HepG2 (cell line): Measurements from ENCODE around the gene ALB. TPM values are rescaled to one million over a fixed set of nuclear protein-coding genes. Genes with fewer than 3 reads are reported as not detected.

Experiments
- AGO1 ChIP-seq: fragments of 200-400 bp; formaldehyde crosslinking; IDR thresholded peaks from 2 replicates; pipeline ENCODE4 v1.6.1; 2017; ENCODE audit warnings: mild to moderate bottlenecking, low read depth, low read length, moderate library complexity; ENCODE audit not compliant: poor library complexity, severe bottlenecking
- CBX5 ChIP-seq: sonication (generic); formaldehyde crosslinking; IDR thresholded peaks from 2 replicates; pipeline ENCODE4 v1.4.0; 2020; ENCODE audit warnings: missing genetic modification reagents, borderline replicate concordance
- CREB1 ChIP-seq, 2 experiments: fragments of 450-650 bp in 1 of 2; IDR thresholded peaks; 2 replicates each; pipeline ENCODE4 v1.6.1; 2016 to 2017; ENCODE audit warnings: control low read depth in 1 of 2, mild to moderate bottlenecking in 1 of 2, missing compliant biosample characterization in 1 of 2, missing genetic modification characterization in 1 of 2
- GATAD1 ChIP-seq: IDR thresholded peaks from 2 replicates; pipeline ENCODE4 v1.6.1; 2016; ENCODE audit warnings: missing genetic modification reagents, missing compliant biosample characterization
- HDAC2 ChIP-seq: sonication (generic); formaldehyde crosslinking; IDR thresholded peaks from 2 replicates; pipeline ENCODE4 v1.4.0; 2020; ENCODE audit warnings: missing genetic modification reagents
- HOXD1 ChIP-seq: sonication (generic); formaldehyde crosslinking; IDR thresholded peaks from 2 replicates; pipeline ENCODE4 v1.5.0; 2020; ENCODE audit warnings: missing genetic modification reagents
- KAT7 ChIP-seq: IDR thresholded peaks from 2 replicates; pipeline ENCODE4 v1.6.1; 2018; ENCODE audit warnings: borderline replicate concordance, missing compliant biosample characterization
- MAZ ChIP-seq, 2 experiments: sonication (generic) in 1 of 2; formaldehyde crosslinking in 1 of 2; IDR thresholded peaks; 2 replicates each; pipeline versions ENCODE4 v1.5.0 to v1.6.1; 2012 to 2020; ENCODE audit warnings: low read depth in 2 of 2, mild to moderate bottlenecking in 2 of 2, borderline replicate concordance in 1 of 2, improper control_type of control experiment in 1 of 2, low read length in 1 of 2, missing genetic modification reagents in 1 of 2, moderate library complexity in 1 of 2
- NFRKB ChIP-seq: fragments of 450-650 bp; IDR thresholded peaks from 2 replicates; pipeline ENCODE4 v1.6.1; 2017
- POLR2A ChIP-seq, 2 experiments: IDR thresholded peaks; 2 replicates each; pipeline ENCODE4 v1.6.1; 2011; ENCODE audit warnings: low read depth in 2 of 2, low read length in 2 of 2, mild to moderate bottlenecking in 1 of 2, moderate library complexity in 1 of 2; ENCODE audit not compliant: insufficient read depth in 1 of 2
- POLR2AphosphoS2 ChIP-seq: IDR thresholded peaks from 2 replicates; pipeline ENCODE4 v1.6.1; 2011; ENCODE audit warnings: low read depth, low read length, improper control_type of control experiment
- RBFOX2 ChIP-seq: fragments of 200-400 bp; formaldehyde crosslinking; IDR thresholded peaks from 2 replicates; pipeline ENCODE4 v1.6.1; 2017; ENCODE audit warnings: low read depth, mild to moderate bottlenecking, low read length
- SIN3A ChIP-seq: IDR thresholded peaks from 2 replicates; pipeline ENCODE4 v1.6.1; 2011; ENCODE audit warnings: low read depth, mild to moderate bottlenecking, control low read depth, low read length, borderline replicate concordance
- ZBTB42 ChIP-seq: sonication (generic); formaldehyde crosslinking; IDR thresholded peaks from 2 replicates; pipeline ENCODE4 v1.5.0; 2020; ENCODE audit warnings: mild to moderate bottlenecking, missing genetic modification reagents
- ZNF556 ChIP-seq: sonication (generic); formaldehyde crosslinking; IDR thresholded peaks from 2 replicates; pipeline ENCODE4 v1.4.0; 2020; ENCODE audit warnings: mild to moderate bottlenecking, missing genetic modification reagents, borderline replicate concordance
- ZNF749 ChIP-seq: sonication (generic); formaldehyde crosslinking; IDR thresholded peaks from 2 replicates; pipeline ENCODE4 v1.8.0; 2022; ENCODE audit warnings: mild to moderate bottlenecking, missing genetic modification reagents, moderate library complexity, borderline replicate concordance
- ZSCAN20 ChIP-seq: sonication (generic); formaldehyde crosslinking; IDR thresholded peaks from 2 replicates; pipeline ENCODE4 v1.4.0; 2020; ENCODE audit warnings: missing genetic modification reagents, mild to moderate bottlenecking, borderline replicate concordance
- polyA plus RNA-seq, 8 experiments: library from polyadenylated mRNA; depleted of rRNA in 3 of 8; stranded (reverse) in 7 of 8; unstranded in 1 of 8; fragments of >200 nt; fragmentation: Illumina TruSeq in 4 of 8; extraction: Trizol in 4 of 8; gene quantifications; 2 replicates each; pipeline versions ENCODE4 v1.2.1 to v1.2.3, GENCODE V29; 2011 to 2016; ENCODE audit warnings: low read depth in 4 of 8, missing spikeins in 1 of 8, mixed read lengths in 1 of 8; ENCODE audit not compliant: insufficient read depth in 1 of 8
- total RNA-seq, 5 experiments: library from RNA; depleted of rRNA; stranded (reverse); fragments of >200 nt; fragmentation: Illumina TruSeq; extraction: Trizol; gene quantifications; 2 replicates each; pipeline ENCODE4 v1.2.3, GENCODE V29; 2016; ENCODE audit warnings: low read depth in 1 of 5
- TF ChIP-seq, protein P1 (sequence below): sonication (generic); formaldehyde crosslinking; IDR thresholded peaks from 2 replicates; pipeline ENCODE4 v1.4.0; 2020; ENCODE audit warnings: missing genetic modification reagents; ENCODE audit errors: not compliant biosample characterization
- TF ChIP-seq, protein P2 (sequence below): IDR thresholded peaks from 2 replicates; pipeline ENCODE4 v1.6.1; 2016
- TF ChIP-seq, protein P3 (sequence below): sonication (generic); formaldehyde crosslinking; IDR thresholded peaks from 2 replicates; pipeline ENCODE4 v1.9.0; 2021; ENCODE audit warnings: missing genetic modification reagents, mild to moderate bottlenecking, borderline replicate concordance
- TF ChIP-seq, protein P4 (sequence below): sonication (generic); formaldehyde crosslinking; IDR thresholded peaks from 2 replicates; pipeline ENCODE4 v1.4.0; 2020; ENCODE audit warnings: missing genetic modification reagents, mild to moderate bottlenecking, borderline replicate concordance

Gene ALB
- total and polyA plus RNA-seq, 2 of the 13 experiments (the other 11 are each of a cell fraction or from before 2014, with no cell fraction given): 22,259 to 22,625 TPM

DNA sequence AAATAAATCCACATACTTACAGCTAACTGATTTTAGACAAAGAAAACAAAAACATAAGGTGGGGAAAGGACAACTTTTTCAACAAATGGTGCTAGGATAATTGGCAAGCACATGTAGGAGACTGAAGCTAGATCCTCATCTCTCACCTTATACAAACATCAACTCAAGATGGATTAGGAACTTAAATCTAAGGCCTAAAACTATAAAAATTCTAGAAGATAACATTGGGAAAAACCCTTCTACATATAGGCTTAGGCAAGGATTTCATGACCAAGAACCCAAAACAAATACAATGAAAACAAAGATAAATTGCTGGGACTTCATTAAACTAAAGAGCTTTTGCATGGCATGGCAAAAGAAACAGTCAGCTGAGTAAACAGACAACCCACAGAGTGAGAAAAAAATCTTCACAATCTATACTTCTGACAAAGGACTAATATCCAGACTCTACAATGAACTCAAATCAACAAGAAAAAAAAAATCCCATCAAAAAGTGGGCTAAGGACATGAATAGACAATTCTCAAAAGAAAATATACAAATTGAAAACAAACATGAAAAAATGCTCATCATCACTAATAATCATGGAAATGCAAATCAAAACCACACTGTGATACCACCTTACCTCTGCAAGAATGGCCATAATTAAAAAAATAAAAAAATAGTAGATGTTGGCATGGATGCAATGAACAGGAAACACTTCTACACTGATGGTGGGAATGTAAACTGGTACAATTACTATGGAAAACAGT, 17.8 kb downstream of the ALB start (continued):
- TF ChIP-seq RBFOX2 (peak; percentile 62), ZNF749 (CRISPR knock-in tag) (0 out of 2 replicates have a peak, but pooled peaks have one; percentile 59), CBX5 (CRISPR knock-in tag) (no peak), ZSCAN20 (no peak), KAT7 (CRISPR knock-in tag) (0 out of 2 replicates have a peak, but pooled peaks have one; percentile 25), SIN3A (peak; percentile 85), NFRKB (no peak), GATAD1 (CRISPR knock-in tag) (0 out of 2 replicates have a peak, but pooled peaks have one; percentile 33), HDAC2 (no peak), CREB1 (IDR thresholded peaks at IDR 0.05) (no peak), CREB1 (CRISPR knock-in tag; IDR thresholded peaks at IDR 0.05) (0 out of 2 replicates have a peak, but pooled peaks have one; percentile 16), ZBTB42 (CRISPR knock-in tag) (no peak), POLR2AphosphoS2 (peak; percentile 80; the same call in 1 of the 2 replicates), ZNF556 (CRISPR knock-in tag) (no peak), POLR2A (IDR thresholded peaks at IDR 0.05; ENCODE audit: insufficient read depth in 1 of 2, low read depth in 2 of 2, low read length in 2 of 2) (peak; percentile 61 to 69), HOXD1 (CRISPR knock-in tag) (no peak), AGO1 (peak; percentile 70), MAZ (IDR thresholded peaks at IDR 0.05; ENCODE audit: borderline replicate concordance, low read depth, low read length) (no peak), MAZ (CRISPR knock-in tag; IDR thresholded peaks at IDR 0.05; ENCODE audit: low read depth) (peak; percentile 39; the same call in 1 of the 2 replicates)
- TF ChIP-seq, protein P1, sequence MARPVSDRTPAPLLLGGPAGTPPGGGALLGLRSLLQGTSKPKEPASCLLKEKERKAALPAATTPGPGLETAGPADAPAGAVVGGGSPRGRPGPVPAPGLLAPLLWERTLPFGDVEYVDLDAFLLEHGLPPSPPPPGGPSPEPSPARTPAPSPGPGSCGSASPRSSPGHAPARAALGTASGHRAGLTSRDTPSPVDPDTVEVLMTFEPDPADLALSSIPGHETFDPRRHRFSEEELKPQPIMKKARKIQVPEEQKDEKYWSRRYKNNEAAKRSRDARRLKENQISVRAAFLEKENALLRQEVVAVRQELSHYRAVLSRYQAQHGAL (CRISPR knock-in tag): peak; percentile 29
- TF ChIP-seq, protein P2, sequence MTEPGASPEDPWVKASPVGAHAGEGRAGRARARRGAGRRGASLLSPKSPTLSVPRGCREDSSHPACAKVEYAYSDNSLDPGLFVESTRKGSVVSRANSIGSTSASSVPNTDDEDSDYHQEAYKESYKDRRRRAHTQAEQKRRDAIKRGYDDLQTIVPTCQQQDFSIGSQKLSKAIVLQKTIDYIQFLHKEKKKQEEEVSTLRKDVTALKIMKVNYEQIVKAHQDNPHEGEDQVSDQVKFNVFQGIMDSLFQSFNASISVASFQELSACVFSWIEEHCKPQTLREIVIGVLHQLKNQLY: no peak
- TF ChIP-seq, protein P3, sequence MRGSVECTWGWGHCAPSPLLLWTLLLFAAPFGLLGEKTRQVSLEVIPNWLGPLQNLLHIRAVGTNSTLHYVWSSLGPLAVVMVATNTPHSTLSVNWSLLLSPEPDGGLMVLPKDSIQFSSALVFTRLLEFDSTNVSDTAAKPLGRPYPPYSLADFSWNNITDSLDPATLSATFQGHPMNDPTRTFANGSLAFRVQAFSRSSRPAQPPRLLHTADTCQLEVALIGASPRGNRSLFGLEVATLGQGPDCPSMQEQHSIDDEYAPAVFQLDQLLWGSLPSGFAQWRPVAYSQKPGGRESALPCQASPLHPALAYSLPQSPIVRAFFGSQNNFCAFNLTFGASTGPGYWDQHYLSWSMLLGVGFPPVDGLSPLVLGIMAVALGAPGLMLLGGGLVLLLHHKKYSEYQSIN (CRISPR knock-in tag): no peak
- TF ChIP-seq, protein P4, sequence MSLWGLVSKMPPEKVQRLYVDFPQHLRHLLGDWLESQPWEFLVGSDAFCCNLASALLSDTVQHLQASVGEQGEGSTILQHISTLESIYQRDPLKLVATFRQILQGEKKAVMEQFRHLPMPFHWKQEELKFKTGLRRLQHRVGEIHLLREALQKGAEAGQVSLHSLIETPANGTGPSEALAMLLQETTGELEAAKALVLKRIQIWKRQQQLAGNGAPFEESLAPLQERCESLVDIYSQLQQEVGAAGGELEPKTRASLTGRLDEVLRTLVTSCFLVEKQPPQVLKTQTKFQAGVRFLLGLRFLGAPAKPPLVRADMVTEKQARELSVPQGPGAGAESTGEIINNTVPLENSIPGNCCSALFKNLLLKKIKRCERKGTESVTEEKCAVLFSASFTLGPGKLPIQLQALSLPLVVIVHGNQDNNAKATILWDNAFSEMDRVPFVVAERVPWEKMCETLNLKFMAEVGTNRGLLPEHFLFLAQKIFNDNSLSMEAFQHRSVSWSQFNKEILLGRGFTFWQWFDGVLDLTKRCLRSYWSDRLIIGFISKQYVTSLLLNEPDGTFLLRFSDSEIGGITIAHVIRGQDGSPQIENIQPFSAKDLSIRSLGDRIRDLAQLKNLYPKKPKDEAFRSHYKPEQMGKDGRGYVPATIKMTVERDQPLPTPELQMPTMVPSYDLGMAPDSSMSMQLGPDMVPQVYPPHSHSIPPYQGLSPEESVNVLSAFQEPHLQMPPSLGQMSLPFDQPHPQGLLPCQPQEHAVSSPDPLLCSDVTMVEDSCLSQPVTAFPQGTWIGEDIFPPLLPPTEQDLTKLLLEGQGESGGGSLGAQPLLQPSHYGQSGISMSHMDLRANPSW (CRISPR knock-in tag): no peak
